ENCODE results near the gene ADCY2. TPM values are rescaled to one million over a fixed set of nuclear protein-coding genes. Genes with fewer than 3 reads are reported as not detected.

Gene ADCY2
- total RNA-seq, 1 experiment from 2014 or later, result not detected

GRCh38 chr5:7828269-7828668, 432.3 kb downstream of the ADCY2 start:
- Mint-ChIP-seq H3K4me1 (ENCODE audit: insufficient read depth, unreplicated experiment) (no peaks in the 10 kb centered on the region), H3K36me3 (ENCODE audit: insufficient read depth, unreplicated experiment) (no peaks in the 10 kb centered on the region), H3K4me3 (ENCODE audit: unreplicated experiment) (no peak overlapping the region), H3K9me3 (ENCODE audit: unreplicated experiment) (no peaks in the 10 kb centered on the region), H3K27ac (ENCODE audit: low read depth, unreplicated experiment) (no peak overlapping the region), H3K27me3 (ENCODE audit: insufficient read depth, unreplicated experiment) (peaks cover 28% of the 10 kb centered on the region)
- intact Hi-C loops (cut with micrococcal nuclease), result no loop called here
- ChIA-PET CTCF (interaction anchor here (0.6 to 2.0 kb wide), 2 partner anchors 13 to 82 kb away, joined by 3 to 8 read pairs; no protein-coding TSS in a partner anchor), POLR2A (no interaction called here)
- peak; percentile 21 for DNase-seq (ENCODE audit: unreplicated experiment)
- no TSS peak for BruUV-seq (replicated peaks)
- TF ChIP-seq, protein P1, sequence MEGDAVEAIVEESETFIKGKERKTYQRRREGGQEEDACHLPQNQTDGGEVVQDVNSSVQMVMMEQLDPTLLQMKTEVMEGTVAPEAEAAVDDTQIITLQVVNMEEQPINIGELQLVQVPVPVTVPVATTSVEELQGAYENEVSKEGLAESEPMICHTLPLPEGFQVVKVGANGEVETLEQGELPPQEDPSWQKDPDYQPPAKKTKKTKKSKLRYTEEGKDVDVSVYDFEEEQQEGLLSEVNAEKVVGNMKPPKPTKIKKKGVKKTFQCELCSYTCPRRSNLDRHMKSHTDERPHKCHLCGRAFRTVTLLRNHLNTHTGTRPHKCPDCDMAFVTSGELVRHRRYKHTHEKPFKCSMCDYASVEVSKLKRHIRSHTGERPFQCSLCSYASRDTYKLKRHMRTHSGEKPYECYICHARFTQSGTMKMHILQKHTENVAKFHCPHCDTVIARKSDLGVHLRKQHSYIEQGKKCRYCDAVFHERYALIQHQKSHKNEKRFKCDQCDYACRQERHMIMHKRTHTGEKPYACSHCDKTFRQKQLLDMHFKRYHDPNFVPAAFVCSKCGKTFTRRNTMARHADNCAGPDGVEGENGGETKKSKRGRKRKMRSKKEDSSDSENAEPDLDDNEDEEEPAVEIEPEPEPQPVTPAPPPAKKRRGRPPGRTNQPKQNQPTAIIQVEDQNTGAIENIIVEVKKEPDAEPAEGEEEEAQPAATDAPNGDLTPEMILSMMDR (IDR thresholded peaks at IDR 0.05; ENCODE audit: unreplicated experiment), result no peak

DNA sequence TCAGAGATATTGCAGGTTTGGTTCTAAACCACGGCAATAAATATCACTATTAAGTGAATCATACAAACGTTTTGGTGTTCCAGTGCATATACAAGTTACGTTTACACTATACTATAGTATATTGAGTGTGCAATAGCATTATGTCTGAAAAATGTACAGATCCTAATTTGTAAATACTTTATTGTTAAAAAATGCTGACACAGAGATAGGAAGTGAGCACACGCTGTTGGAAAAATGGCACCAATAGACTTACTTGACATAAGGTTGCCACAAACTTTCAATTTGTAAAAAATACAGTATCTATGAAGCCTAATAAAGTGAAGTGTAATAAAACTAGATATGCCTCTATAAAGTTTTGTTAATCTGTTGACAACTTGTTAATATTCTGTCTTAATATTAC, 439.0 kb downstream of the ADCY2 start:
- H3K9me3 Mint-ChIP-seq (ENCODE audit: unreplicated experiment), result no peaks in the 10 kb centered on the region
- BruUV-seq (replicated peaks), result no TSS peak
- H3K27ac Mint-ChIP-seq (ENCODE audit: low read depth, unreplicated experiment), result no peak overlapping the region
- H3K4me3 Mint-ChIP-seq (ENCODE audit: unreplicated experiment), result no peak overlapping the region
- TF ChIP-seq, protein P1 (IDR thresholded peaks at IDR 0.05; ENCODE audit: unreplicated experiment), result no peak
- H3K27me3 Mint-ChIP-seq (ENCODE audit: insufficient read depth, unreplicated experiment), result no peaks in the 10 kb centered on the region
- POLR2A ChIA-PET, result interaction anchor here (1.7 kb wide), 1 partner anchor 34 kb away, joined by 4 read pairs; the partner anchor contains the start of genes FASTKD3 and MTRR
- no peak for DNase-seq (ENCODE audit: unreplicated experiment)
- no peaks in the 10 kb centered on the region for H3K4me1 Mint-ChIP-seq (ENCODE audit: insufficient read depth, unreplicated experiment)
- CTCF ChIA-PET, result interaction anchor here (0.6 to 1.1 kb wide), 2 partner anchors 18 to 486 kb away, joined by 3 to 4 read pairs; no protein-coding TSS in a partner anchor
- no peaks in the 10 kb centered on the region for H3K36me3 Mint-ChIP-seq (ENCODE audit: insufficient read depth, unreplicated experiment)
- intact Hi-C loops (cut with micrococcal nuclease), result no loop called here

- H3K9me3 Mint-ChIP-seq (ENCODE audit: unreplicated experiment), result no peaks in the 10 kb centered on the region
- no peaks in the 10 kb centered on the region for H3K4me1 Mint-ChIP-seq (ENCODE audit: insufficient read depth, unreplicated experiment)
- no peak overlapping the region for H3K27ac Mint-ChIP-seq (ENCODE audit: low read depth, unreplicated experiment)
- intact Hi-C loops (cut with micrococcal nuclease), result no loop called here
- no peak overlapping the region for H3K4me3 Mint-ChIP-seq (ENCODE audit: unreplicated experiment)
- TF ChIP-seq, protein P1 (IDR thresholded peaks at IDR 0.05; ENCODE audit: unreplicated experiment), result no peak
- H3K27me3 Mint-ChIP-seq (ENCODE audit: insufficient read depth, unreplicated experiment), result no peaks in the 10 kb centered on the region
- ChIA-PET CTCF (interaction anchor here (1.6 to 2.1 kb wide), 2 partner anchors 20 to 22 kb away, joined by 4 to 10 read pairs; no protein-coding TSS in a partner anchor), POLR2A (interaction anchor here (0.6 kb wide), 1 partner anchor 32 kb away, joined by 3 read pairs; the partner anchor contains the start of genes FASTKD3 and MTRR)
- no peak for DNase-seq (ENCODE audit: unreplicated experiment)
- BruUV-seq (replicated peaks), result no TSS peak
- H3K36me3 Mint-ChIP-seq (ENCODE audit: insufficient read depth, unreplicated experiment), result no peaks in the 10 kb centered on the region
Measured at GRCh38 chr5:7837403-7837802, 441.5 kb downstream of the ADCY2 start.

GRCh38 chr5:7842531-7842930, 446.6 kb downstream of the ADCY2 start:
- H3K27me3 Mint-ChIP-seq (ENCODE audit: insufficient read depth, unreplicated experiment), result peaks cover 29% of the 10 kb centered on the region
- no peak for DNase-seq (ENCODE audit: unreplicated experiment)

More at GRCh38 chr5:7842531-7842930, 446.6 kb downstream of the ADCY2 start:
- intact Hi-C loops (cut with micrococcal nuclease), result no loop called here
- POLR2A ChIA-PET, result no interaction called here
- CTCF ChIA-PET, result no interaction called here
- TF ChIP-seq, protein P1 (IDR thresholded peaks at IDR 0.05; ENCODE audit: unreplicated experiment), result no peak
- Mint-ChIP-seq H3K4me3 (ENCODE audit: unreplicated experiment) (no peak overlapping the region), H3K9me3 (ENCODE audit: unreplicated experiment) (no peaks in the 10 kb centered on the region), H3K27ac (ENCODE audit: low read depth, unreplicated experiment) (no peak overlapping the region), H3K4me1 (ENCODE audit: insufficient read depth, unreplicated experiment) (no peaks in the 10 kb centered on the region), H3K36me3 (ENCODE audit: insufficient read depth, unreplicated experiment) (no peaks in the 10 kb centered on the region)
- no TSS peak for BruUV-seq (replicated peaks)

Measured in MCF 10A (cell line).